NCI-H187 treated with DMSO at 0.1 percent for 48 hours (cell line): ENCODE results near the gene GIMD1.
"Not testable (repeated sequence)": the region's sequence is repeated elsewhere in the genome, so short reads cannot be mapped to it uniquely, and the experiment has no call there.

Experiments used
- DNase-seq: peaks from one replicate; lab custom pipeline; 2025; lab: John Stamatoyannopoulos, UW

The GIMD1 gene

GRCh38 chr4:106351016-106351415 lies 17.6 kb downstream of the GIMD1 start:
- DNase-seq: no peak

GRCh38 chr4:106347167-106347566 lies 21.4 kb downstream of the GIMD1 start:
- no peak for DNase-seq

GRCh38 chr4:106344647-106344970 lies 24.0 kb downstream of the GIMD1 start:
- no peak for DNase-seq

GRCh38 chr4:106343865-106344646 lies 24.5 kb downstream of the GIMD1 start:
- DNase-seq: no peak

DNA sequence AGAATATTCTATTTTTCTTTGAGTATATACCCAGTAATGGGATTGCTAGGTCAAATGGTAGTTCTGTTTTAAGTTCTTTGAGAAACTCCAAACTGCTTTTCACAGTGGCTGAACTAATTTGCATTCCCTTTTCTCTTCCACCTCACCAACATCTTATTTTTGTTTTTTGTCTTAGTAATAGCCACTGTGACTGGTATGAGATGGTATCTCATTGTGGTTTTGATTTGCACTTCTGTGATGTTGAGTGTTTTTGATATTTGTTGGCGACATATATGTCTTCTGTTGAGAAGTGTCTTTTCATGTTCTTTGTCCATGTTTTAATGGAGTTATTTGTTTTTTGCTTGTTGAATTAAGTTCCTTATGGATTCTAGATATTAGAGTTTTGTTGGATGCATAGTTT lies 27.8 kb downstream of the GIMD1 start:
- no peak for DNase-seq

GRCh38 chr4:106339431-106339830 lies 29.1 kb downstream of the GIMD1 start:
- DNase-seq: no peak

GRCh38 chr4:106338671-106339070 lies 29.9 kb downstream of the GIMD1 start:
- DNase-seq: no peak

DNA sequence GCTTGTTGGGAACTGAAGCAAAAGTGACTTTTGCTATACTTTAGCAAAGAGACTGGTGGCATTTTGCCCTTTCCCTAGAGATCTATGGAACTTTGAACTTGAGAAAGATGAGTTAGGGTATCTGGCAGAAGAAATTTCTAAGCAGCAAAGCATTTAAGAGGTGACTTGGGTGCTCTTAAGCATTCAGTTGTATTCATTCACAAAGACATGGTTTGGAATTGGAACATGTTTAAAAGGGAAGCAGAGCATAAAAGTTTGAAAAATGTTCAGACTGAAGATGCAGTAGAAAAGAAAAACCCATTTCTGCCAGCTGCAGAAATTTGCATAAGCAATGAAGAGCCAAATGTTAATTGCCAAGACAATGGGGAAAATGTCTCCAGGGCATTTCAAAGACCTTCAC lies 30.7 kb downstream of the GIMD1 start:
- no peak for DNase-seq

DNA sequence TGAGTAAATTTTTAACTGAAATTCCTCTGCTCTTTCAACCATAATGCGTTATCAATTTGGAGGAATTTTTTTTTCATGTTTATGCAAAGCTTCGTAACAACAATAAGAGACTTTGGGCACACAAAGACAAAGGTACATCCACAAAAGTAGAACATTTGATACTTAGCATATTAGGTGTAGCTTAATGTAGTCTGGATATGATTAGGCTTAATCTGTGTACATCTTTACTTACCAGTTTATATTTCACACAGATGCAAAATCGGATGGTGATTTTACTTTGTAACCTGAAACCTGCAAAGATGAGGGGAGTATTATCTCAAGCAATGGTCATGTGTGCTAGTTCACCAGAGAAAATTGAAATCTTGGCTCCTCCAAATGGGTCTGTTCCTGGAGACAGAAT lies 32.0 kb downstream of the GIMD1 start:
- no peak for DNase-seq

DNA sequence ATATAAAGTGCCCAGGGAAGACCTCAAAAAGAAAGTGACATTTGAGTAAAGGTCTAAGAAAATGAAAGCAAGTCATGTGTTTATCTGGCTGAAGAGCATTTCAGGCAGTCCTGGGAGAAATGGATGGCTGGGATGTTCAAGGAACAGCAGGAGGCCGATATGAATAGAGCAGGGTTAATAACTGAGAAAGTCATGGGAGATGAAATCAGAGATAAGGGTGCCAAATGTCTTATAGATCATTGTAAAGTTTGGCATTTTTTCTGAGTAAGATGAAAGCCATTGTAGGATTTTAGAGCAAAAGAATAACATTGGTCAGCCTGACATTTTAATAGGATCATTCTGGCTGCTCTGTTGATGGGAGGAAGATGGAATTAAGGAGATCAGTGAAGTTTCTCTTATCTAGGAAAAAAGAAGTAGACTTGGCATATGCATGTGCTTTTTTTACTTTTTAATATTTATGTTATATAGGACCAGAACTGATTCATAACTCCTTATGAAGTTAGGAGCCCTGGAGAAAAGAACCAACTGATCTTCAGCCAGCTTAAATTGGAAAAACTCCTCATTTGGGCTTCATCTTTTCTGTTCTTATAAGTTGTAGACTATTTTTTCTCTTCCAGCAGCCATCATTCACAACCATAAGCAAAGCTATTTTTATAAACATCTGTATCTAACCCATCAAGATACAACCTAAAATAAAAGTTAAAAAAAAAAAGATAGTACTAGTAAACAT lies 33.7 kb downstream of the GIMD1 start:
- no peak for DNase-seq

GRCh38 chr4:106333186-106333585 lies 35.4 kb downstream of the GIMD1 start:
- no peak for DNase-seq

DNA sequence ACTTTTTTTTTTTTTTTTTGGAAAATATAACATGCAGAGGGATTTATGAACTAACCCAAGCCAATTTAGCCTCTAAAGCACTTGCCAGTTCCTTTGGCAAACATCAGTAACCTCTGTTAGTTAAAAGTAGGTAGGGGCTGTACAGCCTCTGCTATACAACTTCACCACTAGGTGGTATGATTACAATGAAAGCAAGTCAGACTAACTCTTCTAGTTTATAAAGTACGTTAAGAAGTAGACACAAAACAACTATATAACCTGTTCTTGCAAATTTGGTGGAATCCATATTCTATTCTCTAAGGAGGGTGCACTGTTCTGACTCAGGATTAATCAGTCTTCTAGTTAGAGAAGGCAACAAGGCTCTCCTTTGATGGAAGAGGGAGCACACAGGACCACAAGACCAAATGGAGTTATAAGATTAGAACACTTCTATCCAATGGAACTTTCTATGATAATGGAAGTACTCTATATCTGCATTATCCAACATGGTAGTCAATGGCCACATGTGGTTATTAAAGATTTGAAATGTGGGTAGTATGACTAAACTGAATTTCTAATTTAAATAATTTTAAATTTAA lies 39.4 kb downstream of the GIMD1 start:
- no peak for DNase-seq

GRCh38 chr4:106325800-106326199 lies 42.8 kb downstream of the GIMD1 start:
- no peak for DNase-seq

- no peak for DNase-seq
Measured at GRCh38 chr4:106323119-106323518, 45.5 kb downstream of the GIMD1 start.

DNA sequence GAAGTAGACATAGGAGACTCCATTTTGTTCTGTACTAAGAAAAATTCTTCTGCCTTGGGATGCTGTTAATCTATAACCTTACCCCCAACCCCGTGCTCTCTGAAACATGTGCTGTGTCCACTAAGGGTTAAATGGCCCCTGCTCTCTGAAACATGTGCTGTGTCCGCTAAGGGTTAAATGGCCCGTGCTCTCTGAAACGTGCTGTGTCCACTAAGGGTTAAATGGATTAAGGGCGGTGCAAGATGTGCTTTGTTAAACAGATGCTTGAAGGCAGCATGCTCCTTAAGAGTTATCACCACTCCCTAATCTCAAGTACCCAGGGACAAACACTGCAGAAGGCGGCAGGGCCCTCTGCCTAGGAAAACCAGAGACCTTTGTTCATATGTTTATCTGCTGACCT lies 46.8 kb downstream of the GIMD1 start:
- not testable (repeated sequence) for DNase-seq

DNA sequence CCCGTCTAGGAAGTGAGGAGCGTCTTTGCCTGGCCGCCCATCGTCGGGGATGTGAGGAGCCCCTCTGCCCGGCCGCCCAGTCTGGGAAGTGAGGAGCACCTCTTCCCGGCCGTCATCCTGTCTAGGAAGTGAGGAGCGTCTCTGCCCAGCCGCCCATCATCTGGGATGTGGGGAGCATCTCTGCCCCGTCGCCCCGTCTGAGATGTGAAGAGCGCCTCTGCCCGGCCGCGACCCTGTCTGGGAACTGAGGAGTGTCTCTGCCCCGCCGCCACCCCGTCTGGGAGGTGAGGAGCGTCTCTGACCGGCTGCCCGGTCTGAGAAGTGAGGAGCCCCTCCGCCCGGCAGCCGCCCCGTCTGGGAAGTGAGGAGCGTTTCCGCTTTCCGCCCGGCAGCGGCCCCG lies 47.4 kb downstream of the GIMD1 start:
- not testable (repeated sequence) for DNase-seq

DNA sequence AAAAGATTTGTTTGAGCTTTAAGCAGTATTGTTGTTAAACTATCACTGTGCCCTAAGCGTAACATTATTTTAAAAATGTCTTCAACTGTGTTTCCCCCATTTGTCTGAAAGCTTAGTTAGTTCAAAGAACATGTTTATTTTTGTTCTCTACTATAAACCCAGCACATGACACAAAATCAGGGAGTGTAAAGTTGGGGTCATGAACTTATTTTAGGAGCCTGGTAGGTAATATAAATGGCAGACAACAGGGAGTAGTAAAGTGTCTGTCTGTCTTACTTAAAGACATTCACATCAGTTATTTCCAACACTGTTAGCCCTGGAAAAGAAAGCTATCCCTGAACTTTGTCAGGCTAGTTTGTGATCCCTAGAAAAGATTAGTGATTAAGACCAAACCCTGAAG lies 48.3 kb downstream of the GIMD1 start:
- no peak for DNase-seq

DNA sequence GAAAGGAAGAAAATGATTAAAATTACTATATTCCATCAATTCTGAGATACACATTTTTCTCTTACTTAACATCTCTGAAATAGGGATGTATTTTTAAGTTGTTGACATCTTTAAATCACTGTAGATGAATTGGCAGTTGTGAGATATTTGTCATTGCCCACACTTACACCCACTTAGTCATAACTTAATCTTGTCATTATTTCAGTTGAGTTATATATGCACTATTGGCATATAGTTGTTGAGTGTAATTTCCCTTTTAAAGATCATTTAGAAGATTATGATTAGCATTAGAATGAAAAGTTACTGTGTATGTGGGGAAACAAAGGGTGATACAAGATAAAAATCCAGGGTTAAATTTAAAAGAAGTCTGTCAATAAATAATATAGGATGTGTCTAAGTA lies 50.1 kb downstream of the GIMD1 start:
- DNase-seq: no peak

GRCh38 chr4:106317815-106318214 lies 50.8 kb downstream of the GIMD1 start:
- DNase-seq: no peak

DNA sequence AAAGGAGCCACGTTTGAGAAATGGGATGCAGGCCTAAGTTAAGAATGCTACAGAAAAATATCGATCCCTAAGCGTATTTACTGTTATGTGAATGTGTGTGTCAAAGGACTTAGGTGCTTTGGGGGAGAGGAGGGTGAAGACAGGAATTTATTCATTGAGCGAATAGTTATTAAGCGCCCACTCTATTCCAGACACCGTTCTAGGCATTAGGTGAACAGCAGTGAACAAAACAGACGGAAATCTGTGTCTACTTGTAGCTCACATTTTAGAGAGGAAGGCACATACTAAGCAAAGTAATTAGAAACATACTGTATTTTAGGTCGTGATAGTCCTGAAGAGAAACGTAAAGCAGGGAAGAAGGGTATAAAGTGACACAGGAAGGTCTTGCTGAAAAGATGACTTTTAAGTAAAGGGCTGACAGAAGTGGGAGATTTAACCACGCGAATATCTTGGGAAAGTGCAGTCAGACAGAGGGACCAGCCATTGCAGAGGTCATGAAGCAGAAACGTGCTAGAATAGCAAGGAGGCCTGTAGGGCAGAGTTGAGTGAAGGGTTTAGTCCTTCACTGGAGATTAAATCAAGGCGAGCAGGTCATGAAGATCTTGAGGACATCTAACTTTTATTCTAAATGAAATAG lies 51.7 kb downstream of the GIMD1 start:
- DNase-seq: no peak

DNA sequence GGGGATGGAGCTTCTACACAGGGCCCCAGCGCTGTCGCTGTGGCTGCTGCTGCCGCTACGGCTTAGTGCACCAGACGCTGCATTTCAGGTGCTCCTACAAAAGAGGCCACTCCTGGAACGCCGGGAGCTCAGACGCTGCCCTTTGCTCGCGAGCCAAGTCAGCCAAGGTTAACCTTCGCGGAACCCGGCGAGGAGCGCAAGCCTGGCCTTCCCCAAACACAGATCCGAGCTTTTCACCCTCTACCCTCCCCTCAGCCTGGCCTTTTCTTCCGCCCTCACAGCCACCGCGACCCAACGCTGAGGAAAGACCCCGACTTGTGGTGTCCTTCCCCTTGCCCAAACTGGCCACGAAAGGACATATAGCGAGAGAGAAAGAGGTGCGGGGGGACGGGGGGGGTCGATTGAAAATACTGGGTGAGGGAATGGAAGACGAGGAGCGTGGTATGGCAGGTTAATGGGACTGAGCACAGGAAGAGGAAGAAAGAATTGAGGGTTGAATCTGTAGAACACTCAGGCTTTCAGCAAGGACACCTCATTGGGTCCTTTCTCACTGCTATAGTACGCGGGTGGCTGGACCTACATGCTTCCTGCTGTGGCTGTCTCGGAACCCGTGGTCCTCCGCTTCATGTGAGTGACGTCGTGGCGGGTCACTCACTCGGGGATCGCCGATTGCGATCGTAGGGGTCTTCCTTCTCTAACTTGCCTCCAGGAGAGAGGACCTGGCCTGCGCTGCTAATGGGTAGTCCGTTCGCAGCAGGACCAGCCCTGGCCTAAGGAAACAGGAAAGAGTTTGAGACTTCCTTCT lies 52.4 kb downstream of the GIMD1 start, which contains the start of the genes AIMP1 and TBCK:
AIMP1 (plus strand) TSS at position 583 of the 805 bp plus-strand sequence. CDS start 8,460 bp downstream, outside the sequence.
TBCK (minus strand) TSS at position 242 of the 805 bp plus-strand sequence. CDS start 7,249 bp downstream, outside the sequence.
- peak; percentile 37 for DNase-seq

DNA sequence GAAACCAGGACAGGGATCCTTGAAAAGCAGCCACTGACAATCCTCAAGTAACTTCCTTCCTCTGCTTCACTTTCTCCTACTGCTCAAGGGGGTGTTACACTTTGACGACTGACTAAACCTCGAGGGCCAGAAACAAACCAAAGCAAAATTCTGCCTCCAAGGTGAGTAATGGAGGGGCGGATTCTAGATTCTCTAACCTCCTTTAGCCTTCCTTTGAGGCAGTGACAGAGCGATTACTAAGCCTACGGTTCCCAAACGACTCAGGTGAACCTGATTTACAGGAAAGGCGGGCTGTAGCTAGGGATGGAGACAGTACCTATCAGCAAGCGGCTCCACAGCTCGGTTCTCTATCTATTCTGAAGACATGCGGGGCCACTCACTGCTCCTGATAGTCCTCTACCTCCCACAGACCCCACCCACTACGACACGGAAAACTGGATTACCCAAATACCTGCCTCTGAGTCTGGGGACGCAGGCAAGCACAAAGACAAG lies 53.1 kb downstream of the GIMD1 start:
- no peak for DNase-seq
